Dendritic cell treated with granulocyte-macrophage colony-stimulating factor and Interleukin-4, amounts not matched to agents 40 ng/mL and 50 ng/mL, for 4 days (primary cell): ENCODE measurements around the gene PFKP.

Source experiments
- H3K27ac Mint-ChIP-seq: one replicate; pipeline ENCODE4 v1.8.0; 2022; ENCODE audit warnings: mild to moderate bottlenecking, mixed read lengths
- H3K27me3 Mint-ChIP-seq: one replicate; pipeline ENCODE4 v1.8.0; 2022; ENCODE audit warnings: mild to moderate bottlenecking, mixed read lengths
- H3K36me3 Mint-ChIP-seq: one replicate; pipeline ENCODE4 v1.8.0; 2022; ENCODE audit warnings: low read depth, mixed read lengths
- H3K4me1 Mint-ChIP-seq: one replicate; pipeline ENCODE4 v1.8.0; 2022; ENCODE audit warnings: low read depth, mixed read lengths
- H3K4me3 Mint-ChIP-seq: one replicate; pipeline ENCODE4 v1.8.0; 2022; ENCODE audit warnings: mild to moderate bottlenecking, moderate library complexity, mixed read lengths
- H3K9me3 Mint-ChIP-seq: one replicate; pipeline ENCODE4 v1.8.0; 2022; ENCODE audit warnings: mixed read lengths
- intact Hi-C: fragments of 100-400 bp; cut with micrococcal nuclease; formaldehyde crosslinking; loops from one replicate; pipeline ENCODE4 v1.15.0; 2022

The PFKP gene

DNA sequence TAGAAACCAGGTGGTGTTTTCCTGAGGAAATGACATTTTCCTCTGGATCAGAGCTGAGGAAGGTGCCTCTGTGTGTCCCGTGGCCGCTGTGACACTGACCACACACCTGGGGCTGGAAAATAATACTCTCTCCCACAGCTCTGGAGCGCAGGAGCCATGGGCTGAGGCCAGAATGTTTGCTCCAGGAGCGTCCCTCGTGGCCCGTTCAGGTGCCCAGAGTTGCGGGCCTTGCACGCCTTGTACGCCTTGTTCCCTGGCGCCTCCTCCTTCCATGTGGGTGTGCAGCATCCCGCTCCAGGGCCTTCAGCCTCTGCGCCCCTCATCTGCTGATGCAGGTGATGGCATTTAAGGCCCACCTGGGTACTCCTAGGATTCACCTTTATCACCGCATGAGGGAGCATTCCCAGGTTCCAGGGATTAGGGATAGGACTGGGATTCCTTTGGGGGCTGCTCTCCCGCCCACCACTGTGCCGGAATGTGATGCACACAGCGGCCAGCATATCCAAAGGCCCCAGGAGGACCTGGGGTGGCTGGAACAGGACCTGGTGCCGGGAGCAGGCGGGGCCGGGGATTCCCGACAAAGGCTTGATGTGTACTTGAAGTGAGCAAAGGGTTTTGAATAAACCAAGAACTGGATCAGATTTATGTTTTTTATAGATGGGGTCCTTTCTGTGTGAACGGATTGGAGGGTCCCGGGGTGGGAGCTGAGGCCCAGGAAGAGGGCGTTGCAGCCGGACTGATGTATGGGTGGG lies 61.2 kb downstream of the PFKP start:
- intact Hi-C loops = no loop called here
- Mint-ChIP-seq H3K4me3 (no peak overlapping the region), H3K27me3 (no peaks in the 10 kb centered on the region), H3K9me3 (no peaks in the 10 kb centered on the region), H3K36me3 (peaks cover 100% of the 10 kb centered on the region), H3K27ac (no peak overlapping the region), H3K4me1 (no peaks in the 10 kb centered on the region)

DNA sequence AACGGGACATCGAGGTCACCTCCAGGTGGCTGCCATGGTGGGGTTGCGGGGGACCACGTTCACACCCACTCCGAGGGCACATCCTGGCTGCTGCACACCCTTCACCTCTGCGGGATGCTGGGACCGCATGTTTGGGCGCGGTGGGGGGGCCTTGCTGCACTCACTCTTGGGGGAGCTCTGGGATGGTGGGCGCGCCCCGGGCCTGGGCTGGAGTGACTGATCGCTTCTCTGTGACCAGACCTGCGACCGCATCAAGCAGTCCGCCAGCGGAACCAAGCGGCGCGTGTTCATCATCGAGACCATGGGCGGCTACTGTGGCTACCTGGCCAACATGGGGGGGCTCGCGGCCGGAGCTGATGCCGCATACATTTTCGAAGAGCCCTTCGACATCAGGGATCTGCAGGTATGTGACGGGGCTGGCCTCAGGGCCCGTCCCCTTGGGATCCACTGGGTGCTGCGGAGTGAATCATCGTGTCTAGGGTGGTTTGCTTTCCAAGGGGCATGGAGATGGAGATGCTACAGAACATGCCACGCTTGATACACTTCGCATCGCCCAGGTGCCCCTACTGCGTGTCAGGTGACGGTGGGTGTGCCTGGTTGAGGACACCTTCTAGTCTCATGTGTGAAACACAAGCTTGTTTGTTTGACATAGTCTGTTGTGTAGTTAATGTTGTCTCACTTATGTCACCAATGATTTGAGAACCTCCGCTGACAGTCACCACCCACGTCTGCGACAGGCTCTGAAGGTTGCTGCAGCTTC lies 62.4 kb downstream of the PFKP start:
- H3K36me3 Mint-ChIP-seq = peaks cover 100% of the 10 kb centered on the region
- no peaks in the 10 kb centered on the region for H3K9me3 Mint-ChIP-seq
- H3K27me3 Mint-ChIP-seq = no peaks in the 10 kb centered on the region
- intact Hi-C loops = no loop called here
- H3K27ac Mint-ChIP-seq = no peak overlapping the region
- no peaks in the 10 kb centered on the region for H3K4me1 Mint-ChIP-seq
- H3K4me3 Mint-ChIP-seq = no peak overlapping the region

DNA sequence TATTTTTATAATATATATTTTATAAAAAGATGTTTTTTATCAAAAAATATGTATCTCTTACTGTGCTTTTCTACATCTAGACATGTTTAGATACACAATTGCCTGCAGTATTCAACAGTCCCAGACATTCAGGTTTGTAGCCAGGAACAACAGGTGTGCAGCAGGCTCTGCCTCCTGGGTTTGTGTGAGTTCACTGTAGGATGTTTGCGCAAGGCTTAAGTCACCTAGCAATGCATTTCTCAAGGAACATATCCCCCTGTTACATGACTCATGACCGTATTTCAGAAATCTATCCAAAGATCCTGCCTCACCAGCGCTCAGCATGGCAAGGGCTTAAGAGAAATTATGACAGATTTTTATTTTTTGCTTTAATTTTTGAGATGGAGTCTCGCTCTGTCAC lies 63.8 kb downstream of the PFKP start:
- Mint-ChIP-seq H3K27me3 (no peaks in the 10 kb centered on the region), H3K27ac (no peak overlapping the region)

DNA sequence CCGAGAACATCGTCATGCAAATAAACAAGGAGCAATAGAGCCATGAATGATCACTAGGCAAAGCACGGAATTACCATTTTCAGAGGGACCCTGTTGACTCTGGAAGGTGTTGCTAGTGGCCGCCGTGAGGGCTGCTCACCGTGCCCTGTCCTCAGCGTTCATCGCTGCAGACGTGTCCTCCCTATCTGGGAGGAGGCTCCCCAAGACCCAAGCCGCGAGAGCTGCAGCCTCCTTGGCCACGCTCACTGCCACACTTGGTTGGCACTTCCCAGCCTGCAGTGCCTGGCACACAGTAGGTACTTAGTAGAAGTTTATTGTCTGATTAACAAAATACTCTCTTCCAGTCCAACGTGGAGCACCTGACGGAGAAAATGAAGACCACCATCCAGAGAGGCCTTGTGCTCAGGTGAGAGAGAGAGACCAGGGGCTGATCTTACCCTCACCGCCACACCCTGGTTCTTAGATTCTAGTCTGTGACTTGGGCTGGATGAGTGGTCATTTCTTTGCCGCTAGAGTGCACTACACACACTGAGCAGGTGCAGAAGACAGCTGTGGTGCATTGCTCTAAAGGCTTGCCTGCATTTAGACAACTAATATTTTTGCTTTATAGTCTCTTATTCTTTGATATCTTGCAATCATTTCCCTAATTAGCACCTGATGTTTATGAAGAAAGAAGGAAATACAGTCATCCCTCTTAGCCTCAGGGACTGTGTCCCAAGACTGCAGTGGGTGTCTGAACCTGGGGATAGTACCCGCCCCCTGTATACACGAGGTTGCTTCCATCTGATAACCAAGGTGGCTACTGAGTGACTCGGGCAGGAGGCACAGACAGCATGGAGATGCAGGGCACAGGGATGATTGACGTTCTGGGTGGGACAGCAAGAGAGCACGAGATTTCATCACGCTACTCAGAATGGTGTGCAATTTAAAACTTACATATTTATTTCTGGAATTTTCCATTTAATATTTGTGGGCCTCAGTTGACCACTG lies 65.0 kb downstream of the PFKP start:
- H3K4me1 Mint-ChIP-seq = no peaks in the 10 kb centered on the region
- H3K4me3 Mint-ChIP-seq = no peak overlapping the region
- no peaks in the 10 kb centered on the region for H3K27me3 Mint-ChIP-seq
- H3K9me3 Mint-ChIP-seq = no peaks in the 10 kb centered on the region
- peaks cover 100% of the 10 kb centered on the region for H3K36me3 Mint-ChIP-seq
- no peak overlapping the region for H3K27ac Mint-ChIP-seq
- intact Hi-C loops = no loop called here

More for the DNA sequence above, 63.8 kb downstream of the PFKP start:
- Mint-ChIP-seq H3K4me3 (no peak overlapping the region), H3K36me3 (peaks cover 100% of the 10 kb centered on the region), H3K4me1 (no peaks in the 10 kb centered on the region), H3K9me3 (no peaks in the 10 kb centered on the region)
- intact Hi-C loops = no loop called here

DNA sequence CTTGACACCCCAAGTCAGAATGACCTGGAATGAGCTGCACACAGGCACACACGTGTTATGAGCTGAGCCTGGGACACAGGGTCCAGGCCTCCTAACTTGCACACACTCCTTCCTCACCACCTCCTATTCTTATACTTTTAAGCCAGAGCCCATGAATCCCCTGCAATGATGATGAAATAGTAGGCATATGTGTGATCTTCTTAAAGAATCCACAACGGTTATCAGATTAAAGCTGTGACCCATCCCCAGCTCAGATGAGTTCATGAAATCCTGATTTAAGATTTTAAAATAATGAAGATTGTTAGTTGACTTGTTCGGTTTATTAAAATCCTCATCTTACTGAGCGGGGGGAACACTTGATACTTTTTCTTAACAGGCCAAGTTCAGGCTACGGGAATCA lies 66.6 kb downstream of the PFKP start:
- H3K27me3 Mint-ChIP-seq = no peaks in the 10 kb centered on the region
- H3K9me3 Mint-ChIP-seq = no peaks in the 10 kb centered on the region
- no peak overlapping the region for H3K27ac Mint-ChIP-seq
- intact Hi-C loops = no loop called here
- no peaks in the 10 kb centered on the region for H3K4me1 Mint-ChIP-seq
- H3K4me3 Mint-ChIP-seq = no peak overlapping the region
- peaks cover 100% of the 10 kb centered on the region for H3K36me3 Mint-ChIP-seq

DNA sequence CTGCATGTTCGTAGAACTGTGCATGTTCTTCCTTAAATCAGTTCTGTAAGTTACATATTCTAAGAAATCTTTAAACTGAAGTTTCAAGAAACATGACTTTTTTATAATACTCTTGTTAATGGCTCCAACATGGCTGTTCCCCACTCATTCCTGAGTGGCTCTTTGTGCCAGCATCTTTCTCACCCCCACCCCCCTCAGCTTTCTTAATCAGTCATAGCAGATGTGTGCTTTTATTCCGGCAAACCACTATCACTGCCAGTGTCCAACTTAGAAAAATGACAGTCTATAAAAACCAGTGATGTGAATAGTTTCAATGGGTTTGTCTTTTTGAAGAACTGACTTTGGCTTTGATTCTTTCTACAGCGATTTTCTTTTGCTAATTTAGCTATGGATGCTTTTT lies 67.7 kb downstream of the PFKP start:
- Mint-ChIP-seq H3K27me3 (no peaks in the 10 kb centered on the region), H3K4me1 (no peaks in the 10 kb centered on the region), H3K9me3 (no peaks in the 10 kb centered on the region), H3K27ac (no peak overlapping the region), H3K36me3 (peaks cover 100% of the 10 kb centered on the region), H3K4me3 (no peak overlapping the region)
- intact Hi-C loops = no loop called here

DNA sequence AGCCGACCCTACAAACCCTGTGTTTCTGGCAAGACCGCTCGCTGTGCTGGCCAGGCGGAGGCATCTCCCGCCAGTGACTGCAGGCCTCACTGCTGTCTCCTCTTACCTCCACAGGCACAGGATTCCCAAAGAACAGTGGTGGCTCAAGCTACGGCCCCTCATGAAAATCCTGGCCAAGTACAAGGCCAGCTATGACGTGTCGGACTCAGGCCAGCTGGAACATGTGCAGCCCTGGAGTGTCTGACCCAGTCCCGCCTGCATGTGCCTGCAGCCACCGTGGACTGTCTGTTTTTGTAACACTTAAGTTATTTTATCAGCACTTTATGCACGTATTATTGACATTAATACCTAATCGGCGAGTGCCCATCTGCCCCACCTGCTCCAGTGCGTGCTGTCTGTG lies 69.0 kb downstream of the PFKP start:
- intact Hi-C loops = no loop called here
- Mint-ChIP-seq H3K27me3 (no peaks in the 10 kb centered on the region), H3K36me3 (peaks cover 100% of the 10 kb centered on the region)

DNA sequence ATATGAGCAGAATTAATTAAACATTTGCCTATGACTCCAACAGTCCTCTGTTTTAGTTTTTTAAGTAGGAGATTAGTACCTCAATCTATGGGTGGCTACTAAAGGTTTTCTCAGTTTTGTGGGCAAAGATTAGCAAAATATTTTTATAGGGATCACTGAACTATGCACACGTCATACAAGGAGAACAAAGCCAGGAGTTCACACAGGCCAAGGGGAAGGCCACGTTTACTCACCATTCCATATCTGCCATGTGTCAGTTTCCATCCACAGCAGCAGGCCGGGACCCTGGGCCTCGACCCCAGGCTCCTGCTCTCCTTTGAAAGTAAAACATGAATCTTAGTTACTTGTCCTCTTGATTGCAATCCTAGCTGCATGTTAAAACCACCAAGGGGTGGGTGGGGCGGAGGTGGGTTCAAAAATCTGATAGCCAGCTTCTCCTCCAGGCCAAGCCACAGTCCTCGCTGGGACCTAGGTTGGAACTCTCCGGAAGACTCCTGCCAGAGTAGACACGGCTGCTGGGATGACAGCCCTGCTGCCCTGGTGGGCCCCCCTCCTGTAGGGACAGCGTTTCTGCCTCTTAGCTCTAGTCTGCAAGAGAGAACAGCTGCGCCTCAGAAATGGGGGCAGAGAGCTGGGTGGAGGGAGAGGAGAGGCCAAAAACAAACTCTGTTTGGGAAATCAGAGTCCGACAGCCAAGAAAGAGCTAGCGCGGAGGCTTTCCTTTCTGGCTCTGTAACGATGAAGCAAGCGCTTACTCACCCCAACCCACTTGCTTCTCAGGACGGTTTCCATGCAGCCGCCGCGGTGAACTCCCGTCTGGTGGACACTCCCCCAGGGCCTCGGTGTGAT lies 69.6 kb downstream of the PFKP start:
- H3K36me3 Mint-ChIP-seq = peaks cover 100% of the 10 kb centered on the region
- no peaks in the 10 kb centered on the region for H3K27me3 Mint-ChIP-seq
- intact Hi-C loops = no loop called here
- no peaks in the 10 kb centered on the region for H3K9me3 Mint-ChIP-seq
- H3K4me1 Mint-ChIP-seq = no peaks in the 10 kb centered on the region
- no peak overlapping the region for H3K4me3 Mint-ChIP-seq
- no peak overlapping the region for H3K27ac Mint-ChIP-seq

More for the DNA sequence above, 69.0 kb downstream of the PFKP start:
- no peaks in the 10 kb centered on the region for H3K4me1 Mint-ChIP-seq
- H3K27ac Mint-ChIP-seq = no peak overlapping the region
- H3K9me3 Mint-ChIP-seq = no peaks in the 10 kb centered on the region
- no peak overlapping the region for H3K4me3 Mint-ChIP-seq

DNA sequence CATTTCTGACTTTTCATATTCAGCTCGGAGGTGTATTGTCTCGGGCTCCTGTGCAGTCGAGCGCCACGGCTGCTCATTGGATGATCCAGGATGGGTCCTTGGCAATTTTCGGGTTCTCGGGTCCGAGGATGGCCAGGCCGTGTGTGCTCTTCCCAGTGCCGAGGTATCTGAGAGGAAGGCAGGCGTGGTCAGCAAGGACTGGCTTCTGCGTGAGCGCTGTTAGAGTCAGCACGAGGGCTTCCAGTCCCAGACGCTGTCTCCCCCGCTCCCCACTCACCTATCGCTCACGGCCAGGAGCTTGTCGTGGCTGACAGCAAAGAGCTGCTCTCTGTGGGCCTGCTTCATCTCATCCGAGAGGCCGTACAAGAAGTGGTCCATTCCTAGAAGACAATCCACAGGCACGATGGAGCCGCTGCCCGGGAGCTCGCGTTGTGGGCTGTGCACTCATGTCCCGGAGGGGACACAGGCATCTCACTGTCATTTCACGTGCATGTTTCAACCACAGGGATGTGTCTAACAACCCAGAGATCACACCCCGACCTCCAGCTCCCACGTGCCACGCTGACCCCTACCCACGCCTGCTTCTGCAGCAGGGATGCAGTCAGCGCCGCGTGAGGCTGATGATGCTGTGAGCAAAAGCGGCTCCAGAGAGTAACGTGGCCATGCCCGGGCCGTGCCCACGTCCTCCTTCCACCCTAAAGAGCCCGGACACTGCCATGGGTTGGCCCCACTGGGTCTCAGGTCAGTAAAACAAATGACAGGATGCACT lies 70.8 kb downstream of the PFKP start:
- Mint-ChIP-seq H3K36me3 (peaks cover 100% of the 10 kb centered on the region), H3K27ac (no peak overlapping the region), H3K9me3 (no peaks in the 10 kb centered on the region), H3K4me3 (no peak overlapping the region), H3K4me1 (no peaks in the 10 kb centered on the region), H3K27me3 (no peaks in the 10 kb centered on the region)
- intact Hi-C loops = no loop called here

DNA sequence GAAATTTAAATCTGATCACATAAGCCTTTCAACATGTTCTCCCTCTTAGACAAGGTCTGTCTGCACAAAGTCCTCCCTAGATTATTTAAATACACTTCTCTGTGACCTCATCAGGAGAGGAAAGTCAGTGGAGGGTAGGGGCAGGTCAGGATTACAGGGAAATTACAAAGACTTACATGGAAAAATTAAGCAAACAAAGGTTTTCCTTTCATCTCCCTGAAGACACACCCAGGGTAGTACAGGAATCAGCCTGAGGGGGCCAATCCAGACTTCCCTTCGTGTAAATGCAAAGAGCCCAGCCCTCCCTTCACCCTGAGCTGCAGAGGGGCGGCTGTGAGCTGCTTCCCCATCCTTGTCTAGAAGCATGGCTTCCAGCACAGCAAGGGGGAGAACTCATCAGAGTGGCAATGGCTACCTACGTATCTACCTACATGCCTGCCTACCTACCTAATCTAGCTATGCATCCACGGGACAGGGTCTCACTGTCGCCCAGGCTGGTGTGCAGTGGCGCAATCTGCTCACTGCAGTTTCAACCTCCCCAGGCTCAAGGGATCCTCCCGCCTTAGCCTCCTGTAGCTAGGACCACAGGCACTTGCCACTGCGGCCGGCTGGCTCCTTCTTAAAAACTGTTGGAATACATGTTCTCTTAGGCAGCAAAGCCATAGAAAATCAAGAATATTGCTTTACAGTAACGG lies 72.0 kb downstream of the PFKP start:
- H3K4me3 Mint-ChIP-seq = no peak overlapping the region
- H3K27ac Mint-ChIP-seq = no peak overlapping the region
- intact Hi-C loops = no loop called here
- no peaks in the 10 kb centered on the region for H3K9me3 Mint-ChIP-seq
- H3K4me1 Mint-ChIP-seq = no peaks in the 10 kb centered on the region
- no peaks in the 10 kb centered on the region for H3K27me3 Mint-ChIP-seq
- H3K36me3 Mint-ChIP-seq = peaks cover 100% of the 10 kb centered on the region

DNA sequence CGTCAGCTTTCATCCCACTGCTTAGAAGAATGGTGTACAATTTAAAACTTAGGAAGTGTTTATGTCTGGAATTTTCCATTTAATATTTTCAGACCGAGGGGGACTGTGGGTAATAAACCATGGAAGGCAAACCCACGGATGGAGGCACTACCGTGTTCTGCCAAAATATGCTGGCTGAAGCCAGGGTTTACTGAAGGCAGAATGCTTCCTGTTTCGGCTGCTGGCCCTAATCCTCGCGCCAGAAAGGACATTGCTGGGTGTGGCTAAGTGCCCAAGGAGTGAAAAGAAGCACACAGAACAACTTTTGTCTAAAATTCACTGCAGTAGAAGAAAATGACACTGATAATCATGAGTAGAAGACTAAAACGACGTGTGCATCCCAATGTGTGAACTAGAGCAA lies 72.9 kb downstream of the PFKP start:
- Mint-ChIP-seq H3K4me1 (no peaks in the 10 kb centered on the region), H3K36me3 (peaks cover 100% of the 10 kb centered on the region), H3K27ac (no peak overlapping the region), H3K27me3 (no peaks in the 10 kb centered on the region), H3K9me3 (no peaks in the 10 kb centered on the region), H3K4me3 (no peak overlapping the region)
- intact Hi-C loops = no loop called here

DNA sequence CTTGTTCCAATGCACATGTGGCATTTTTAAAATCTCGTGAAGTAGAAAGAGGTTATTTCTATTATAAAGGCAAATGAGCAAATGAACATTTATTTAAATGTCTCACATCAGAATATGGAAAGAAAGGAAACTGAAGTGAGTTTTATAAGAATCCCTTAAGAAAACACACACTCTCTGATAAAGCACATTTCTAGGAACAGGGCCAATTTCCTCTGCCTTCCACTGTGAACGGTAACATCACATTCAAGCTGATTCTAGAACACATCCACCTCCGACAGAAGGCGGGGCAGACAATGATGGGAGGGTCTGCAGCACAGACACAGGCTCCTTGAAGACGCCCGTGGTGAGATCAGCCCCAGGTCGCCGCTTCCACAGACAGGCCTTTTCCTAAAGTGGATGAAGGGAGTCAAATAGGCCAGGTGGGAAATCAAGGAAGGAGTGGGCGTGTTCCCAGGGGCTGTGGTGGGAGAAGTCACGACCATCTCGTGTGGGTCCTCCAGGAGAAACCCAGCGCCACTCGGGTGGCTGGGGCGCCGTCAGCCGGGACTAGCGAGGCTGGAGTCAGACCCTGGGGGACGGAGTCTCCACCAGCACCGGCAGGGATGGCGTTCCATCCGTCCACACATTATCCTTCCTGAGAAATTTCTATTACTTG lies 74.1 kb downstream of the PFKP start:
- intact Hi-C loops = no loop called here
- no peak overlapping the region for H3K4me3 Mint-ChIP-seq
- no peaks in the 10 kb centered on the region for H3K27me3 Mint-ChIP-seq
- H3K36me3 Mint-ChIP-seq = peaks cover 100% of the 10 kb centered on the region
- no peaks in the 10 kb centered on the region for H3K9me3 Mint-ChIP-seq
- H3K27ac Mint-ChIP-seq = no peak overlapping the region
- H3K4me1 Mint-ChIP-seq = no peaks in the 10 kb centered on the region
